Mesenchymal stem cell (in vitro differentiated cells and primary cell): Measurements from ENCODE around the gene ZNF616. TPM values are rescaled to one million over a fixed set of nuclear protein-coding genes. Genes with fewer than 3 reads are reported as not detected.
A peak's percentile ranks its signal among the peaks of the same experiment; 100 is the strongest.

Experiments
- DNase-seq: peaks from one replicate; pipeline ENCODE4 v3.0.0-alpha.2; 2013
- H2AFZ ChIP-seq: one replicate; pipeline ENCODE4 v1.6.1; 2013; ENCODE audit warnings: low read depth, mild to moderate bottlenecking, control low read depth, inconsistent platforms, low read length, moderate library complexity
- H2AK5ac ChIP-seq: 2 replicates; pipeline ENCODE4 v1.6.1; 2013; ENCODE audit warnings: low read length, moderate library complexity, mild to moderate bottlenecking, inconsistent platforms; ENCODE audit not compliant: severe bottlenecking
- H2BK120ac ChIP-seq: one replicate; pipeline ENCODE4 v1.6.1; 2013; ENCODE audit warnings: low read depth, mild to moderate bottlenecking, inconsistent platforms, low read length, moderate library complexity
- H2BK12ac ChIP-seq, 2 experiments: one replicate each; pipeline ENCODE4 v1.6.1; 2013; ENCODE audit warnings: inconsistent platforms in 2 of 2, low read length in 2 of 2, mild to moderate bottlenecking in 2 of 2, moderate library complexity in 2 of 2, control low read depth in 1 of 2
- H2BK15ac ChIP-seq: one replicate; pipeline ENCODE4 v1.6.1; 2013; ENCODE audit warnings: mild to moderate bottlenecking, low read depth, inconsistent platforms; ENCODE audit not compliant: poor library complexity, severe bottlenecking
- H2BK5ac ChIP-seq: 2 replicates; pipeline ENCODE4 v1.6.1; 2013; ENCODE audit warnings: low read depth, mild to moderate bottlenecking, low read length, control low read depth, inconsistent platforms; ENCODE audit not compliant: poor library complexity, severe bottlenecking
- H3K14ac ChIP-seq, 2 experiments: one replicate each; pipeline ENCODE4 v1.6.1; 2013; ENCODE audit warnings: inconsistent platforms in 2 of 2, low read length in 2 of 2, control low read depth in 1 of 2, mild to moderate bottlenecking in 1 of 2, moderate library complexity in 1 of 2
- H3K18ac ChIP-seq, 2 experiments: one replicate each; pipeline ENCODE4 v1.6.1; 2013; ENCODE audit warnings: inconsistent platforms in 2 of 2, low read length in 2 of 2, control low read depth in 1 of 2, low read depth in 1 of 2, mild to moderate bottlenecking in 1 of 2
- H3K23ac ChIP-seq, 2 experiments: one replicate each; pipeline ENCODE4 v1.6.1; 2013; ENCODE audit warnings: inconsistent platforms in 2 of 2, low read length in 2 of 2, mild to moderate bottlenecking in 2 of 2, moderate library complexity in 2 of 2, control low read depth in 1 of 2
- H3K27ac ChIP-seq: 2 replicates; pipeline ENCODE4 v1.5.1; 2013; ENCODE audit warnings: mild to moderate bottlenecking, moderate library complexity, low read length, control low read depth, inconsistent platforms; ENCODE audit not compliant: poor library complexity, severe bottlenecking
- H3K27me3 ChIP-seq, 2 experiments: 2 replicates each; pipeline versions ENCODE4 v1.6.1 to v1.7.0; 2013; ENCODE audit warnings: low read length in 2 of 2, mild to moderate bottlenecking in 2 of 2, moderate library complexity in 2 of 2, control low read depth in 1 of 2, inconsistent platforms in 1 of 2; ENCODE audit not compliant: control insufficient read depth in 1 of 2, insufficient read depth in 1 of 2
- H3K36me3 ChIP-seq, 2 experiments: 2 replicates each; pipeline versions ENCODE4 v1.6.1 to v1.7.0; 2013; ENCODE audit warnings: low read length in 2 of 2, control low read depth in 1 of 2, inconsistent platforms in 1 of 2, low read depth in 1 of 2, mild to moderate bottlenecking in 1 of 2; ENCODE audit not compliant: insufficient read depth in 2 of 2, control insufficient read depth in 1 of 2
- H3K4ac ChIP-seq, 2 experiments: one replicate each; pipeline ENCODE4 v1.6.1; 2013; ENCODE audit warnings: inconsistent platforms in 2 of 2, low read length in 2 of 2, mild to moderate bottlenecking in 2 of 2, moderate library complexity in 2 of 2, control low read depth in 1 of 2, low read depth in 1 of 2
- H3K4me1 ChIP-seq: 2 replicates; pipeline ENCODE4 v1.6.1; 2013; ENCODE audit warnings: low read depth, low read length, control low read depth; ENCODE audit not compliant: control insufficient read depth, insufficient read depth
- H3K4me2 ChIP-seq: 2 replicates; pipeline ENCODE4 v1.6.1; 2013; ENCODE audit warnings: low read length, mild to moderate bottlenecking, inconsistent platforms; ENCODE audit not compliant: poor library complexity, severe bottlenecking
- H3K4me3 ChIP-seq, 2 experiments: 2 replicates each; pipeline versions ENCODE4 v1.5.1 to v1.7.0; 2013; ENCODE audit warnings: low read length in 2 of 2, mild to moderate bottlenecking in 2 of 2, control low read depth in 1 of 2, low read depth in 1 of 2; ENCODE audit not compliant: insufficient read depth in 1 of 2
- H3K79me1 ChIP-seq: replicated peaks from 2 replicates; pipeline ENCODE4 v1.6.1; 2013; ENCODE audit warnings: mild to moderate bottlenecking, control low read depth, low read length, inconsistent platforms; ENCODE audit not compliant: poor library complexity, severe bottlenecking
- H3K9ac ChIP-seq: 2 replicates; pipeline ENCODE4 v1.7.0; 2013; ENCODE audit warnings: mild to moderate bottlenecking, low read length, moderate library complexity
- H3K9me3 ChIP-seq: 2 replicates; pipeline ENCODE4 v1.7.0; 2013; ENCODE audit warnings: mild to moderate bottlenecking, low read length; ENCODE audit not compliant: control insufficient read depth
- H4K8ac ChIP-seq: one replicate; pipeline ENCODE4 v1.6.1; 2013; ENCODE audit warnings: inconsistent platforms, mild to moderate bottlenecking, low read length, moderate library complexity
- H4K91ac ChIP-seq: one replicate; pipeline ENCODE4 v1.6.1; 2013; ENCODE audit warnings: mild to moderate bottlenecking, low read length, inconsistent platforms
- WGBS: methylation state at CpG from one replicate; pipeline ENCODE4 v1.1.7; 2013; ENCODE audit warnings: mixed read lengths; 5-methylcytosine and 5-hydroxymethylcytosine counted together
- polyA plus RNA-seq, 2 experiments: library from polyadenylated mRNA; stranded (reverse); fragments of 200-250 nt; gene quantifications; one replicate each; pipeline ENCODE4 v1.2.3, GENCODE V29; 2013

Gene ZNF616
- 4.8 TPM for polyA plus RNA-seq (2013, experiment 1 of 2)
- polyA plus RNA-seq (2013, experiment 2 of 2): 4.6 TPM

DNA sequence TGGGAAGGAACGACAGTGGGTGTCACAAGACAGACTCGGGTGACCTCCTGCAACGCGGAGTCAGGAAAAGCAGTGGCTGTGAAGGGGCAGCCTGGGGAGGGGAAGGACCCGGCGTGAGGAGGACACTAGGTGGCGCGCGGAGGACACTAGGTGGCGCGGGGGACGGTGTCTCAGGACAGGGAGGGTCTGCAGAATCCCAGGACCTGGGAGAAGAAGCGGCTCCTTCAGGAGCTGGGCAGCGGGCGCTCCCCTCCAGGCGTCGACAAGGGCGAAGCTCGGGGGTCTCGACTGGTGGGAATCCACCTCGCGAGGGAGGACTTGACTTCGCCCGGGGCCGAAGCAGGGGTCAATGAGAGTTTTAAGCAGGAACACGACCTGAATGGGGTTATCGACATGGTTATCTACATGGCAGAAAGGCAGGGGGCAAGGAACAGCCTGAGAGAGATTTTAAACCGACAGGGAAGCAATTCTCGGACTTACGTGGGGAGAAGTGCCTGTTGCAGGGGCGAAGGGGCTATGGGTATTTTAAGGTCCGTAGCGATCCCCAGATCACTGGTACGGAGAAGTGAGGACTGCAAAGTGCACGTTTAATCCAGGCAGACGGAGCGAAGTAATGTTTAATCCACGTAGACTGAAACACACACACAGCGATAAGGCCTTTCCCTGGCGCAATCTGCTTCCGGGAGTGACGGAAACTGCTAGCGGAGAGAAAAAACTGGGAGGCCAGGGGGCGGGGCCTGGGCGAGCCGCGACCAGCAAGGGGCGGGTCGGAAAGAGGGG lies at the start of gene ZNF616:
TSS of gene ZNF616 (minus strand) at position 687 of the 780 bp plus-strand sequence. CDS start 9,426 bp downstream, outside the sequence.
- peak within 1 kb of the TSS; percentile 29 to 52 for H2BK12ac ChIP-seq
- H2BK120ac ChIP-seq: peak within 1 kb of the TSS; percentile 77
- H3K79me1 ChIP-seq: peaks cover 23% of the 10 kb centered on the region
- peaks cover 15 to 16% of the 10 kb centered on the region in 2 experiments for H3K36me3 ChIP-seq
- DNase-seq: peak; percentile 94
- H3K9ac ChIP-seq: peak within 1 kb of the TSS; percentile 100
- H4K91ac ChIP-seq: peak within 1 kb of the TSS; percentile 84
- peak within 1 kb of the TSS; percentile 91 to 95 for H3K18ac ChIP-seq
- peak within 1 kb of the TSS; percentile 77 for H3K4me2 ChIP-seq
- H3K23ac ChIP-seq: peak within 1 kb of the TSS in 1 of 2 experiments; percentile 50
- H3K4me3 ChIP-seq: peak within 1 kb of the TSS; percentile 72 to 100
- no peak within 1 kb of the TSS for H2AK5ac ChIP-seq
- peak within 1 kb of the TSS; percentile 96 for H3K27ac ChIP-seq
- H2BK15ac ChIP-seq: peak within 1 kb of the TSS; percentile 54
- no peaks in the 10 kb centered on the region for H3K27me3 ChIP-seq
- H4K8ac ChIP-seq: peak within 1 kb of the TSS; percentile 89
- peak within 1 kb of the TSS in 1 of 2 experiments; percentile 82 for H3K14ac ChIP-seq
- H3K4ac ChIP-seq: peak within 1 kb of the TSS; percentile 89 to 96
- peak within 1 kb of the TSS; percentile 60 for H2AFZ ChIP-seq
- H2BK5ac ChIP-seq: peak within 1 kb of the TSS; percentile 35
- 1% methylated on average over 47 of the region's 49 CpGs for WGBS
- H3K9me3 ChIP-seq: peaks cover 29% of the 10 kb centered on the region
- H3K4me1 ChIP-seq: no peaks in the 10 kb centered on the region

DNA sequence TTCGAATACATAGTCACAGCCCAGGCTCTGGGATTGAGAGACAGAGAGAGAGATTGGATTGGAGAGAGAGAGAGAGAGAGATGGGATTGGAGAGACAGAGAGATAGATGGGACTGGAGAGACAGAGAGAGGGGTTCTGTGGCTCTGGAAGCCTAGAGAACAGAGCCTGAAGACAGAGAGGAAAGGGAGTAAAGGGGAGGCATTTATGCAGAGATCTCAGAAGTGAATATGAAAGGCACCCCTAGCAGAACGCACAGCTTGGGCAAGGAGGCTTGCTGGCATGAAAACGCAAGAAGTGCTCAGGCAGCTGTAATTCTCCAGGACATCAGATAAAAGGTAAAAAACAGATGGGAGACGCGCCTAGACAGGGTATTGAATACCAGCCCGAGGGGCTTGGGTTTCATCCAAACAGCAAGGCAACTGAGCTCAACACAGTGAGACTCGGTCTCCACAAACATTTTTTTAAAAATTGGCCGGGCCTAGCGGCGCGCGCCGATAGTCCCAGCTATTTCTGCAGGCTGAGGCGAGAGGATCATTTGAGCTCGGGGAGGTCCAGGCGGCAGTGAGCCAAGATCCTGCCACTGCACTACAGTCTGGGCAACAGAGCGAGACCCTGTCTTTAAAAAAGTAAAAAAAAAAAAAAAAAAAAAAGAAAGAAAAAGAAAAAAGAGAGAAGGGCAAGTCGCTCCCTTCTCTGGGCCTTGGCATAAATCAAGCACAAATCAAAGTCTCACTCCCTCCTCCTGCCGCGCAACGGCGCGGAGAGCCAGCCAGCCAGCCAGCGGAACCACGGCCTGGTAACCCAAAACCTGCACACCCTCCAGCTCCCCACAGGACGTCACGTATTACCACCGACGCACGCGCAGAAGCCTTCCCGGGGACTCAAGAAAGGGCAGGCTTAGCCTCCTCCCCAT lies 49.3 kb upstream of the ZNF616 start:
- Histone ChIP-seq H3K27ac (peak overlapping the region; percentile 93), H3K79me1 (no peaks in the 10 kb centered on the region), H2BK5ac (peak overlapping the region; percentile 53), H2AK5ac (no peak overlapping the region), H4K8ac (peak overlapping the region; percentile 79), H2BK15ac (no peak overlapping the region), H2BK120ac (no peak overlapping the region), H3K4me2 (peak overlapping the region; percentile 60), H3K9me3 (no peaks in the 10 kb centered on the region), H3K36me3 (peaks cover 9 to 11% of the 10 kb centered on the region in 2 experiments), H2BK12ac (peak overlapping the region in 1 of 2 experiments; percentile 21), H3K14ac (no peak overlapping the region), H3K23ac (peak overlapping the region in 1 of 2 experiments; percentile 23), H3K4ac (peak overlapping the region in 1 of 2 experiments; percentile 36), H3K4me3 (peak overlapping the region in 1 of 2 experiments; percentile 80), H3K18ac (peak overlapping the region; percentile 6 to 73), H3K4me1 (peaks cover 5% of the 10 kb centered on the region), H4K91ac (no peak overlapping the region), H2AFZ (no peak overlapping the region), H3K27me3 (no peaks in the 10 kb centered on the region), H3K9ac (peak overlapping the region; percentile 90)
- WGBS: 8% methylated on average over 31 of the region's 32 CpGs
- DNase-seq: no peak

DNA sequence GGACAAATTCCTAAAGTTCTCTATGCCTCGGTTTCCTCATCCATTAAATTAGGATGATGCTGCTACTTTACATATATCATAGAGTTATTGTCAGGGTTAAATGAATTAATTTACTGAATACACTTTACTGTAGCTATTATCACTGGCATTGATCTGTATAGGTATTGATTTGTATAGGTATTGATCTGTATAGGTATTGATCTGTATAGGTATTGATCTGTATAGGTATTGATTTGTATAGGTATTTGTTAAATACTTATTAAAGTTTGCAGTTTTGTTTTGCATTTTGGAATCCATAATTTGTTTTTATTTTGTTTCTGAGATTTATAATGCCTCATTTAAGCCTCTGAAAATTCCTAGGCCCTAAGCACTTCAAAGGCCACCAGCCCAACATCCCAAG lies 47.7 kb upstream of the ZNF616 start:
- Histone ChIP-seq H4K8ac (no peak overlapping the region), H3K36me3 (peaks cover 0 to 1% of the 10 kb centered on the region in 2 experiments), H3K4me3 (no peak overlapping the region), H2AK5ac (no peak overlapping the region), H2BK5ac (no peak overlapping the region), H4K91ac (no peak overlapping the region), H2BK120ac (no peak overlapping the region), H3K27me3 (no peaks in the 10 kb centered on the region), H3K4me1 (peaks cover 2% of the 10 kb centered on the region), H3K4me2 (no peak overlapping the region), H3K18ac (no peak overlapping the region), H3K27ac (no peak overlapping the region), H2BK12ac (no peak overlapping the region), H3K9ac (no peak overlapping the region), H3K23ac (no peak overlapping the region), H3K14ac (no peak overlapping the region), H3K4ac (no peak overlapping the region), H3K9me3 (no peaks in the 10 kb centered on the region), H3K79me1 (no peaks in the 10 kb centered on the region), H2AFZ (no peak overlapping the region), H2BK15ac (no peak overlapping the region)
- no CpG with 5 or more reads among the region's 1 CpG for WGBS
- no peak for DNase-seq
